PC-3 (cell line): ENCODE measurements around the gene ZMIZ1. TPM values are rescaled to one million over a fixed set of nuclear protein-coding genes. Genes with fewer than 3 reads are reported as not detected.
A peak's percentile ranks its signal among the peaks of the same experiment; 100 is the strongest.

Experiments used
- ATAC-seq: fragments of 200-7000 bp; cut with Tn5 transposase; 2 replicates; pipeline ENCODE4 v1.9.1; 2020; ENCODE audit warnings: mild to moderate bottlenecking, moderate library complexity
- BruUV-seq: library from RNA; stranded (reverse); fragments of 400-500 nt; replicated peaks from 2 replicates; lab custom pipeline; 2021; lab: Mats Ljungman, UMichigan
- CTCF ChIA-PET: fragments of 300-600 bp; sonication (Branson Sonifier 250); formaldehyde crosslinking; loops from one replicate; lab custom pipeline; 2022; ENCODE audit warnings: antibody characterized with exemption; lab: Charles Lee
- POLR2A ChIA-PET: fragments of 300-600 bp; sonication (Branson Sonifier 250); formaldehyde crosslinking; loops from one replicate; lab custom pipeline; 2022; ENCODE audit warnings: antibody characterized with exemption; ENCODE audit not compliant: unreplicated experiment; lab: Charles Lee
- DNase-seq: peaks from one replicate; pipeline ENCODE4 v3.0.0-alpha.2; 2015
- H2AFZ ChIP-seq: fragments of 300-600 bp; sonication (generic); 2 replicates; pipeline ENCODE4 v1.6.0; 2016; ENCODE audit warnings: antibody characterized with exemption, low read length
- H3F3A ChIP-seq: fragments of 300-600 bp; sonication (generic); one replicate; pipeline ENCODE4 v1.6.0; 2017; ENCODE audit warnings: antibody characterized with exemption, low read length, control low read depth, mild to moderate bottlenecking; ENCODE audit not compliant: unreplicated experiment
- H3K27ac ChIP-seq: fragments of 300-600 bp; sonication (generic); 2 replicates; pipeline ENCODE4 v1.5.1; 2016; ENCODE audit warnings: mild to moderate bottlenecking, low read length
- H3K27me3 ChIP-seq: fragments of 300-600 bp; sonication (generic); 2 replicates; pipeline ENCODE4 v1.6.1; 2016; ENCODE audit warnings: low read length, mixed read lengths
- H3K36me3 ChIP-seq: fragments of 300-600 bp; sonication (generic); 2 replicates; pipeline ENCODE4 v1.6.1; 2016; ENCODE audit warnings: low read depth, mixed run types, low read length, mixed read lengths
- H3K4me1 ChIP-seq: fragments of 300-600 bp; sonication (generic); 2 replicates; pipeline ENCODE4 v1.5.1; 2016; ENCODE audit warnings: low read length; ENCODE audit not compliant: insufficient read depth
- H3K4me2 ChIP-seq: fragments of 300-600 bp; sonication (generic); 2 replicates; pipeline ENCODE4 v1.6.0; 2016; ENCODE audit warnings: low read length
- H3K4me3 ChIP-seq: fragments of 300-600 bp; sonication (generic); 2 replicates; pipeline ENCODE4 v1.5.1; 2016; ENCODE audit warnings: mild to moderate bottlenecking, low read length, mixed read lengths
- H3K79me2 ChIP-seq: fragments of 300-600 bp; sonication (generic); 2 replicates; pipeline ENCODE4 v1.6.1; 2017; ENCODE audit warnings: low read length, mixed read lengths
- H3K9ac ChIP-seq: fragments of 300-600 bp; sonication (generic); 2 replicates; pipeline ENCODE4 v1.6.0; 2016; ENCODE audit warnings: mild to moderate bottlenecking, low read length
- H3K9me2 ChIP-seq: fragments of 300-600 bp; sonication (generic); replicated peaks from 2 replicates; pipeline ENCODE4 v1.6.1; 2016; ENCODE audit warnings: mixed run types, low read length, mixed read lengths
- H3K9me3 ChIP-seq: fragments of 300-600 bp; sonication (generic); 2 replicates; pipeline ENCODE4 v1.6.1; 2016; ENCODE audit warnings: low read length, mixed read lengths
- H4K20me1 ChIP-seq: fragments of 300-600 bp; sonication (generic); 2 replicates; pipeline ENCODE4 v1.6.1; 2016; ENCODE audit warnings: low read length, mixed read lengths
- EZH2 ChIP-seq: fragments of 300-600 bp; sonication (generic); IDR thresholded peaks from one replicate; pipeline ENCODE4 v1.6.1; 2017; ENCODE audit warnings: antibody characterized with exemption, mild to moderate bottlenecking, low read length; ENCODE audit not compliant: unreplicated experiment
- EZH2phosphoT487 ChIP-seq: fragments of 300-600 bp; sonication (generic); IDR thresholded peaks from 2 replicates; pipeline ENCODE4 v1.6.1; 2018; ENCODE audit warnings: mild to moderate bottlenecking, antibody characterized with exemption, low read length, borderline replicate concordance
- intact Hi-C: fragments of 100-400 bp; cut with micrococcal nuclease; formaldehyde crosslinking; loops from 2 replicates; pipeline ENCODE4 v1.9.0; 2023
- total RNA-seq: library from RNA; depleted of rRNA; stranded (reverse); fragments of >200 nt; gene quantifications from 2 replicates; pipeline ENCODE4 v1.2.3, GENCODE V29; 2014
- TF ChIP-seq, protein P1 (sequence below): fragments of 300-600 bp; sonication (generic); conservative IDR thresholded peaks from 2 replicates; pipeline ENCODE4 v1.5.1; 2017; ENCODE audit warnings: antibody characterized with exemption, low read depth, mild to moderate bottlenecking, low read length

The ZMIZ1 gene
- total RNA-seq, 1 experiment from 2014 or later = 55.4 TPM

GRCh38 chr10:79162861-79163665, 94.3 kb downstream of the ZMIZ1 start:
- peaks cover 36% of the 10 kb centered on the region for H3K79me2 ChIP-seq
- 0 out of 2 replicates have a peak overlapping the region, but pooled peaks have one; percentile 4 for H2AFZ ChIP-seq
- H3K9ac ChIP-seq = no peak overlapping the region
- BruUV-seq = no TSS peak
- CTCF ChIA-PET = interaction anchor here (0.7 to 1.8 kb wide), 5 partner anchors 11 to 305 kb away, joined by 3 to 17 read pairs (median 3); no protein-coding TSS in a partner anchor
- H3K4me3 ChIP-seq = no peak overlapping the region
- peaks cover 39% of the 10 kb centered on the region for H3K4me1 ChIP-seq
- TF ChIP-seq EZH2 = no peak
- TF ChIP-seq, protein P1, sequence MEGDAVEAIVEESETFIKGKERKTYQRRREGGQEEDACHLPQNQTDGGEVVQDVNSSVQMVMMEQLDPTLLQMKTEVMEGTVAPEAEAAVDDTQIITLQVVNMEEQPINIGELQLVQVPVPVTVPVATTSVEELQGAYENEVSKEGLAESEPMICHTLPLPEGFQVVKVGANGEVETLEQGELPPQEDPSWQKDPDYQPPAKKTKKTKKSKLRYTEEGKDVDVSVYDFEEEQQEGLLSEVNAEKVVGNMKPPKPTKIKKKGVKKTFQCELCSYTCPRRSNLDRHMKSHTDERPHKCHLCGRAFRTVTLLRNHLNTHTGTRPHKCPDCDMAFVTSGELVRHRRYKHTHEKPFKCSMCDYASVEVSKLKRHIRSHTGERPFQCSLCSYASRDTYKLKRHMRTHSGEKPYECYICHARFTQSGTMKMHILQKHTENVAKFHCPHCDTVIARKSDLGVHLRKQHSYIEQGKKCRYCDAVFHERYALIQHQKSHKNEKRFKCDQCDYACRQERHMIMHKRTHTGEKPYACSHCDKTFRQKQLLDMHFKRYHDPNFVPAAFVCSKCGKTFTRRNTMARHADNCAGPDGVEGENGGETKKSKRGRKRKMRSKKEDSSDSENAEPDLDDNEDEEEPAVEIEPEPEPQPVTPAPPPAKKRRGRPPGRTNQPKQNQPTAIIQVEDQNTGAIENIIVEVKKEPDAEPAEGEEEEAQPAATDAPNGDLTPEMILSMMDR = no peak
- no peak for TF ChIP-seq EZH2phosphoT487
- H3K9me2 ChIP-seq = no peaks in the 10 kb centered on the region
- POLR2A ChIA-PET = interaction anchor here (0.6 to 1.2 kb wide), 5 partner anchors 7 to 967 kb away, joined by 3 to 8 read pairs (median 6); no protein-coding TSS in a partner anchor
- H3K9me3 ChIP-seq = no peaks in the 10 kb centered on the region
- peak overlapping the region; percentile 4; the same call in 1 of the 2 replicates for H3K27ac ChIP-seq
- H3F3A ChIP-seq = no peaks in the 10 kb centered on the region
- peak; percentile 51 for ATAC-seq
- H4K20me1 ChIP-seq = no peaks in the 10 kb centered on the region
- peak; percentile 100 for DNase-seq
- intact Hi-C loops = loop anchor here (1.0 kb wide), 1 partner anchor 32 kb away; no protein-coding TSS in a partner anchor
- H3K36me3 ChIP-seq = peaks cover 6% of the 10 kb centered on the region; the same call in 1 of the 2 replicates
- H3K27me3 ChIP-seq = no peaks in the 10 kb centered on the region
- peak overlapping the region; percentile 30 for H3K4me2 ChIP-seq

GRCh38 chr10:79163666-79163975, 94.9 kb downstream of the ZMIZ1 start:
- no peak overlapping the region for H2AFZ ChIP-seq
- no peak for ATAC-seq
- CTCF ChIA-PET = interaction anchor here (0.7 to 1.8 kb wide), 5 partner anchors 11 to 304 kb away, joined by 3 to 17 read pairs (median 3); no protein-coding TSS in a partner anchor
- H3K4me3 ChIP-seq = no peak overlapping the region
- H3K9me2 ChIP-seq = no peaks in the 10 kb centered on the region
- no peak for DNase-seq
- POLR2A ChIA-PET = interaction anchor here (0.6 to 1.2 kb wide), 2 partner anchors 8 to 15 kb away, joined by 6 to 8 read pairs; no protein-coding TSS in a partner anchor
- intact Hi-C loops = loop anchor here (1.0 kb wide), 1 partner anchor 32 kb away; no protein-coding TSS in a partner anchor
- H3K27me3 ChIP-seq = no peaks in the 10 kb centered on the region
- H3K79me2 ChIP-seq = peaks cover 31% of the 10 kb centered on the region
- H3K4me1 ChIP-seq = peaks cover 33% of the 10 kb centered on the region
- TF ChIP-seq EZH2 = no peak
- TF ChIP-seq EZH2phosphoT487 = no peak
- TF ChIP-seq, protein P1 = no peak
- no peaks in the 10 kb centered on the region for H3K9me3 ChIP-seq
- no peak overlapping the region for H3K9ac ChIP-seq
- H3F3A ChIP-seq = no peaks in the 10 kb centered on the region
- H4K20me1 ChIP-seq = no peaks in the 10 kb centered on the region
- no peak overlapping the region for H3K27ac ChIP-seq
- H3K36me3 ChIP-seq = peaks cover 6% of the 10 kb centered on the region; the same call in 1 of the 2 replicates
- no TSS peak for BruUV-seq
- H3K4me2 ChIP-seq = peak overlapping the region; percentile 30; the same call in 1 of the 2 replicates
